ENCODE results near the gene SELENOW.
"Not testable (repeated sequence)": the region's sequence is repeated elsewhere in the genome, so short reads cannot be mapped to it uniquely, and the experiment has no call there.

The SELENOW gene

GRCh38 chr19:47787307-47787706, 8.8 kb downstream of the SELENOW start:
- DNase-seq, result not testable (repeated sequence)

DNA sequence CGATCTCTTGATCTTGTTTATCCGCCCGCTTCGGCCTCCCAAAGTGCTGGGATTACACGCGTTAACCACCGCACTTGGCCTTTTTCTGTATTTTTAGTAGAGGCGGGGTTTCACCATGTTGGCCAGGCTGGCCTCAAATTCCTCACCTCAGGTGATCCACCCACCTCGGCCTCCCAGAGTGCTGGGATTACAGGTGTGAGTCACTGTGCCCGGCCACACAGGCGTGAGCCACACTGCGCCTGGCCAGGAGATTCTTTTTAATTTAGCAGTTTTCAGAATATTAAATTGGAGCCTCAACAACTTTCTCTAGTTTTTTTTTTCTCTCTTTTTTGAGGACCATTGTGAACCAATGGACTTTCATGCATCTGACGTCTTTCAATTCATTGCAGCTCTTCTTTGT, 11.3 kb downstream of the SELENOW start:
- DNase-seq, result not testable (repeated sequence)

- peak; percentile 92 for DNase-seq
Measured at GRCh38 chr19:47790398-47790814, 11.9 kb downstream of the SELENOW start.

GRCh38 chr19:47792616-47793015, 14.1 kb downstream of the SELENOW start:
- DNase-seq, result no peak

DNA sequence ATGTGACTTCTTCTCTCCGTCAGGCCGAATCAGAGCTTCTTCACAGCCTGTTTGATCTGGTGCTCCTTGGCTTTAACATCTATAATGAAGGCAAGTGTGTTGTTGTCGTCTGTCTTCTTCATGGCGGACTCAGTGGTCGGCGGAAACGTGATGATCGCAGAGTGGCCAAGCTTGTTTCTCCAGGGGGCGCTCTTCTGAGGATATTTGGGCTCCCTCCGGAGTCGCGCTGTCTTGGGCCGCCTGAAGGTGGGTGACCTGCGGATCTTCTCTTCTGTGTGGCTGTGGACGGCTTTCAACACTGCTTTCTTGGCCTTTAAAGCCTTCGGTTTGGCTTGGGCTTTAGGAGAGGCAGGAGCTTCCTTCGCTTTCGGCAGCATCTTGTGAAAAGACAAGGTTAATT, 16.0 kb downstream of the SELENOW start:
- no peak for DNase-seq

GRCh38 chr19:47796785-47797184, 18.3 kb downstream of the SELENOW start:
- no peak for DNase-seq

GRCh38 chr19:47797996-47798903, 19.7 kb downstream of the SELENOW start:
- no peak for DNase-seq

DNA sequence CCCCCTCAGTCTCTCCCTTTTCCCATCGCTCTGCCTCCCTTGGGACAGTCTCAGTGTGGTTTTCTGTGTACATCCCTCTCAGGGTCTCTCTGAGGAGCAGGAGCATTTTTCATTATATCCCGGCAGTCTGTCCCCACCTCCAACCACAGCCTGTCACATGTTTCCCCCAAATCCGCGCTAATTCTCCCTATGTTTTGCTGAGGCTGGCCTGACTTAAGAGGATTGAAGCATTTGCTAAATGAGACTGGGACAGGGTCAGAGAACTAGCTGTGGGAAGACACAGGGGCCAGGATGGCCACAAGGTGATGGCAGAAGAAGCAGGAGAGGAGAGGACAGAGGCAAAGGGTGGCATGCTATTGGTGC, 20.4 kb downstream of the SELENOW start:
- DNase-seq, result no peak

- no peak for DNase-seq
Measured at GRCh38 chr19:47801270-47801669, 22.8 kb downstream of the SELENOW start.

DNA sequence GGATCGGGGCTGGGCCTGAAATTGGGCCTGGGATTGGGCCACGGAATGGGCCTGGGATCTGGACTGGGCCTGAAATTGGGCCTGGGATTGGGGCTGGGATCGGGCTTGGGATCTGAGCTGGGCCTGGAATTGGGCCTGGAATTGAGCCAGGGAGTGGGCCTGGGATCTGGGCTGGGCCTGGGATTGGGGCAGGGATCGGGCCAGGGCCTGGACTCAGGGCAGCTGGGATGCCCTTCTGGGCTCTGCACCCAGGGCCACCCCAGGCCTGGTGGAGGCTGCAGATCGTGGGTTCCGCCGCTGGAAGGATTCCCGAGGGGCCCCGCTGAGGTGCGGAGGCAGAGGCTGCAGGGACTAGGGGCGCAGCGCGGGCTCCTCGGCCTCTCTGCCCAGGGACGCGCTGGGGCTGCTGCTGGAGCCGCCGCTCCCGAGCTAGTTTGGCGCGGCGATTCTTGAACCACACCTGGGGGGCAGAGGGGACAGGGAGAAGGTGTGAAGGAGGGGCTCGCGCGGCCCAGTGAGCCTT, 24.1 kb downstream of the SELENOW start:
- no peak for DNase-seq

DNA sequence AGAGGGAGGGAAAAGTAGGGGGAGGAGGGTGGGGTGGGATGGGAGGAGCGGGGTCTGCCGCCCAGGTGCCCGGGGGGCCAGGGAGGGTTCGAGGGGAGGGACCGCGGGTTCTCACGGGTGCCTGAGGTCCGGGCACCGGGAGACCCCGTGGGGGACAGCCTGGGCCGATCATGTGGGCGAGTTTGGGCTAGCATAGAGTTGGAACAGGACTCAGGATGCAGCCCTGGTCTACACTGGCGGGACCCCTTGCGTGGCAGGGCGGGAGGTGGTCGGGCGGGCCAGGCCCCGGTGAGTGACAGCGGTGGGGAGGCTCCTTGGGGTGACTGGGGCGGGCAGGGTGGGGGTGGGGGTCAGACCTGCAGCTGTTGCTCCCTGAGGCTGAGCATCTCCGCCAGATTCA, 24.6 kb downstream of the SELENOW start:
- not testable (repeated sequence) for DNase-seq

GRCh38 chr19:47803671-47804070, 25.2 kb downstream of the SELENOW start:
- DNase-seq, result not testable (repeated sequence)

GRCh38 chr19:47804451-47804850, 25.9 kb downstream of the SELENOW start, which contains the start of gene TPRX1:
TSS of gene TPRX1 (minus strand) at chr19:47804551. CDS start at chr19:47804539, 12 bp downstream.
- DNase-seq, result not testable (repeated sequence)

GRCh38 chr19:47805313-47805712, 26.8 kb downstream of the SELENOW start:
- DNase-seq, result no peak

- no peak for DNase-seq
Measured at GRCh38 chr19:47806435-47806834, 27.9 kb downstream of the SELENOW start.

DNA sequence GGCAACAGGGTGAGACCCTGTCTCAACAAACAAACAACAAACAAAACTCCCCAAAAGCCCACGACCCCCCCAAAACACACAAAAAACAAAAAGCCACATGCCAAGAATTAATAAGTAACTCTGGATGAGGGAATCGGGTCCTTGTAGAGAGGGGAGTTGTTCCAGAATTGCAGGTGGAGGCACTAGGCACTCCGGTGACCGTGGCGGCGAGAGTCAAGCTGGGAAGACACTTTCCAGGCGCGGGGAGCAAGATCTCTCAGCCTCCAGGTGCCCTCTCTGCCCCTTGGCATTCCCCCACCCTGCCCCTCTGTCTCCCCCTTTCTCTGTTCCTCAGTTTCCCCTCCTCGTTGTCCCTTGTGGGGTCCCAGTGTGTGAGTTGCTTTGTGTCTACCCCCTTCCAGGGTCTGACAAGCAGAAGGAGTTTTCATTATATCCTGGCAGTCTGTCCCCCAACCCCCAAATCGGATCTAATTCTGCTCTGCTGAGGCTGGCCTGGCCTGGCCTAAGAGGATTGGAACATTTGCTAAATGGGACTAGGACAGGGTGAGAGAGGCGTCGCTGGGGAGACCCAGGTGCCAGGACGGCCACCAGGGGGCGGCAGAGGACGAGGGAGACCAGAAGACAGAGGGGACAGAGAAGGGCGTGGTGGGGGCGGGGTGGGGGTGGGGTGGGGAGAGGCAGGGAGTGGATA, 34.9 kb downstream of the SELENOW start:
- DNase-seq, result peak; percentile 86

- DNase-seq, result no peak
Measured at GRCh38 chr19:47813995-47814328, 35.5 kb downstream of the SELENOW start.

GRCh38 chr19:47816270-47816669, 37.8 kb downstream of the SELENOW start:
- not testable (repeated sequence) for DNase-seq

- not testable (repeated sequence) for DNase-seq
Measured at GRCh38 chr19:47818221-47818620, 39.7 kb downstream of the SELENOW start.

GRCh38 chr19:47819858-47820257, 41.4 kb downstream of the SELENOW start:
- no peak for DNase-seq

DNA sequence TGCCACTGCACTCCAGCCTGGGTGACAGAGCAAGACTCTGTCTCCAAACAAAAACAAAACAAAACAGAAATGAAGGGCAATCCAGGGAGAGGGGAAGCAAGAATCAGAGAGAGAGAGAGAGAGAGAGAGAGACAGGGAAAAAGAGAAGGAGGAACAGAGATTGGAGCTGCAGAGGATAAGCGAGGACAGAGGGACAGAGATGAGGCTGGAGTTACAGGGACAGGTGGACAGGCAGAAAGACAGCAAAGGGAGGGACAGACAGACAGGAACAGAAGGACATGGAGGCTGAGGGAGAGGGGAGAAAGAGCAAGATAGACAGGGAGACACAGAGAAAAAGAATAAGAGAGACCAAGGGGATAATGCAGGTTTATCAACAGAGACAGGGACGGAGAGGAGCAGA, 41.9 kb downstream of the SELENOW start:
- no peak for DNase-seq

GRCh38 chr19:47821460-47822020, 43.0 kb downstream of the SELENOW start, which contains the start of gene CRX:
TSS of gene CRX (plus strand) at chr19:47821937. CDS start at chr19:47834444, 12,507 bp downstream.
- DNase-seq, result no peak

DNA sequence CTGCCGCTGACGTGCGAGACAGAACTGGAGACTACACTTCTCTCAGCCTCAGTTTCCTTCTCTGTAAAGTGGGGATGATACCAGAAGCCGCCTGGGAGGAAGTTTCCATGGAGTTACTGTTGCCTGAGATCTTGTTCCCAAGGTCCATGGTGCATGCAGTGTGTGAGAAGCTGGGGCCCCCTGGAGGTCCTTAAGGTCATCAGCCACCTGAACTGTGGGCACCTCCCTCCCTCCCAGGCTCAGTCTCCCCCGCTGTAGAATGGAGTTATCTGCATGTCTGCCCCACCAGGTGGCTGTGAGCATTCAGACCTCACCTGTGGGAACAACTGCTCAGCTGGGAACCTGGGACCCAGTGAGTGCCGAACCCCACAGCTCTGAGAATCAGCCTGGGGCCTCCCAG, 45.9 kb downstream of the SELENOW start:
- no peak for DNase-seq
